NT2/D1 (cell line): ENCODE results near the gene ACP6.

ENCODE experiments used
- DNase-seq: peaks from one replicate; pipeline ENCODE4 v3.0.0-alpha.2; 2011; ENCODE audit warnings: low read depth, low spot score
- H3K27me3 ChIP-seq: 2 replicates; pipeline ENCODE4 v1.6.0; 2011; ENCODE audit warnings: mild to moderate bottlenecking; ENCODE audit not compliant: insufficient read length, insufficient read depth
- H3K36me3 ChIP-seq: 2 replicates; pipeline ENCODE4 v1.6.1; 2011; ENCODE audit warnings: mild to moderate bottlenecking, low read length, mixed read lengths; ENCODE audit not compliant: insufficient read depth, insufficient read length
- H3K4me1 ChIP-seq: 2 replicates; pipeline ENCODE4 v1.5.1; 2011; ENCODE audit not compliant: insufficient read depth, insufficient read length
- H3K4me3 ChIP-seq: 2 replicates; pipeline ENCODE4 v1.5.1; 2011; ENCODE audit warnings: low read depth; ENCODE audit not compliant: insufficient read length
- H3K9ac ChIP-seq: 2 replicates; pipeline ENCODE4 v1.6.0; 2011; ENCODE audit warnings: low read depth; ENCODE audit not compliant: insufficient read length
- H3K9me3 ChIP-seq: 2 replicates; pipeline ENCODE4 v1.5.1; 2011; ENCODE audit warnings: mild to moderate bottlenecking, low read length; ENCODE audit not compliant: insufficient read depth
- SUZ12 ChIP-seq: IDR thresholded peaks from 2 replicates; pipeline ENCODE4 v1.6.1; 2011; ENCODE audit not compliant: insufficient read length, insufficient read depth; ENCODE audit errors: extremely low read depth
- YY1 ChIP-seq: IDR thresholded peaks from 2 replicates; pipeline ENCODE4 v1.6.1; 2011; ENCODE audit not compliant: insufficient read length, insufficient read depth
- ZNF274 ChIP-seq: IDR thresholded peaks from 2 replicates; pipeline ENCODE4 v1.6.1; 2011; ENCODE audit warnings: mild to moderate bottlenecking, low read depth, low read length

ACP6 gene

GRCh38 chr1:147598621-147599361 lies 71.5 kb downstream of the ACP6 start:
- peak overlapping the region; percentile 82 for H3K4me3 ChIP-seq
- H3K27me3 ChIP-seq = no peaks in the 10 kb centered on the region
- TF ChIP-seq YY1 (no peak), SUZ12 (no peak), ZNF274 (no peak)
- no peaks in the 10 kb centered on the region; the same call in 1 of the 2 replicates for H3K9me3 ChIP-seq
- H3K4me1 ChIP-seq = peaks cover 4% of the 10 kb centered on the region
- H3K36me3 ChIP-seq = peaks cover 3% of the 10 kb centered on the region
- peak overlapping the region; percentile 99 for H3K9ac ChIP-seq
- no peak for DNase-seq

- H3K9ac ChIP-seq = no peak overlapping the region
- peaks cover 6% of the 10 kb centered on the region for H3K36me3 ChIP-seq
- no peak for DNase-seq
- TF ChIP-seq ZNF274 (no peak), SUZ12 (no peak), YY1 (no peak)
- H3K4me3 ChIP-seq = no peak overlapping the region
- H3K27me3 ChIP-seq = no peaks in the 10 kb centered on the region
- peaks cover 8% of the 10 kb centered on the region; the same call in 1 of the 2 replicates for H3K9me3 ChIP-seq
- H3K4me1 ChIP-seq = peaks cover 4% of the 10 kb centered on the region
Measured at GRCh38 chr1:147597010-147597409, 73.3 kb downstream of the ACP6 start.
